ENCODE results near the gene FNDC8. TPM values are rescaled to one million over a fixed set of nuclear protein-coding genes. Genes with fewer than 3 reads are reported as not detected.

The FNDC8 gene
- total RNA-seq, 1 donor from 2014 or later = not detected

GRCh38 chr17:35164716-35165115, 43.3 kb downstream of the FNDC8 start:
- Histone ChIP-seq H3K4me1 (no peaks in the 10 kb centered on the region), H3K4me3 (no peak overlapping the region), H3K9me3 (no peaks in the 10 kb centered on the region), H3K27me3 (no peaks in the 10 kb centered on the region), H3K36me3 (no peaks in the 10 kb centered on the region), H3K27ac (no peak overlapping the region)
- no peak for TF ChIP-seq CTCF (IDR thresholded peaks at IDR 0.05)
- intact Hi-C loops (cut with DNase I) = no loop called here
- DNase-seq (ENCODE audit: extremely low spot score in 2 of 2) = no peak

- no peak for DNase-seq (ENCODE audit: extremely low spot score in 2 of 2)
- intact Hi-C loops (cut with DNase I) = no loop called here
These were observed 45.1 kb downstream of the FNDC8 start for GRCh38 chr17:35166526-35166925.

GRCh38 chr17:35167046-35167445, 45.6 kb downstream of the FNDC8 start:
- Histone ChIP-seq H3K27me3 (no peaks in the 10 kb centered on the region), H3K9me3 (no peaks in the 10 kb centered on the region), H3K4me3 (no peak overlapping the region), H3K27ac (no peak overlapping the region), H3K4me1 (peaks cover 7% of the 10 kb centered on the region), H3K36me3 (no peaks in the 10 kb centered on the region)
- TF ChIP-seq POLR2AphosphoS5 (IDR thresholded peaks at IDR 0.05; ENCODE audit: insufficient read depth in 1 of 2, low read depth in 1 of 2) (no peak), POLR2A (IDR thresholded peaks at IDR 0.05) (no peak), CTCF (IDR thresholded peaks at IDR 0.05) (no peak)
- no peak for DNase-seq (ENCODE audit: extremely low spot score in 2 of 2)
- intact Hi-C loops (cut with DNase I) = no loop called here

More at GRCh38 chr17:35166526-35166925, 45.1 kb downstream of the FNDC8 start:
- no peak overlapping the region for H3K27ac ChIP-seq
- TF ChIP-seq CTCF (IDR thresholded peaks at IDR 0.05) (no peak), POLR2AphosphoS5 (IDR thresholded peaks at IDR 0.05; ENCODE audit: insufficient read depth in 1 of 2, low read depth in 1 of 2) (no peak), POLR2A (IDR thresholded peaks at IDR 0.05) (no peak)
- H3K4me3 ChIP-seq = no peak overlapping the region
- no peaks in the 10 kb centered on the region for H3K27me3 ChIP-seq
- no peaks in the 10 kb centered on the region for H3K9me3 ChIP-seq
- H3K4me1 ChIP-seq = peaks cover 2% of the 10 kb centered on the region
- H3K36me3 ChIP-seq = no peaks in the 10 kb centered on the region

- DNase-seq (ENCODE audit: extremely low spot score in 2 of 2) = no peak
- intact Hi-C loops (cut with DNase I) = no loop called here
These were observed 46.3 kb downstream of the FNDC8 start for GRCh38 chr17:35167666-35168065.

More at GRCh38 chr17:35167666-35168065, 46.3 kb downstream of the FNDC8 start:
- no peak overlapping the region for H3K4me3 ChIP-seq
- no peaks in the 10 kb centered on the region for H3K36me3 ChIP-seq
- H3K9me3 ChIP-seq = no peaks in the 10 kb centered on the region
- no peaks in the 10 kb centered on the region for H3K27me3 ChIP-seq
- peaks cover 7% of the 10 kb centered on the region for H3K4me1 ChIP-seq
- TF ChIP-seq POLR2AphosphoS5 (IDR thresholded peaks at IDR 0.05; ENCODE audit: insufficient read depth in 1 of 2, low read depth in 1 of 2) = no peak
- TF ChIP-seq CTCF (IDR thresholded peaks at IDR 0.05) = no peak
- TF ChIP-seq POLR2A (IDR thresholded peaks at IDR 0.05) = no peak
- H3K27ac ChIP-seq = no peak overlapping the region

All from vagina (tissue), 2 donors.